HK-2 (cell line): ENCODE measurements around the gene SLC39A13.

Source experiments
- DNase-seq: peaks from one replicate; pipeline ENCODE4 v3.0.0-alpha.2; 2018; ENCODE audit not compliant: unreplicated experiment

The SLC39A13 gene

DNA sequence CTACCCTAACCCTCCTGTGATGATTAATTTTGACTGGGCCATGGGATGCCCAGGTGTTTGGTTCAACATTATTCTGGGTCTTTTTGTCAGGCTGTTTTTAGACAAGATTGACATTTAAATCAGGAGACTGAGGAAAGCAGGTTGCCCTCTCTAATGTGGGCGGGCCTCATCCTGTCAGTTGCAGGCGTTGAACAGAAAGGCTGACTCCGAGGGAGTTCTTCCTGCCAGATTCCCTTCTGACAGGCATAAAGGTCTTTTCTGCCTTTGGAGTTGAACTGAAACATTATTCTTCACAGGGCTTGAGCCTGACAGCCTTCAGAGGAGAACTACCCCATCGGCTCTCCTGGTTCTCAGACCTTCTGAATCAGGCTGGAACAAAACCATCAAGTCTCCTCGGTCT lies 22.1 kb downstream of the SLC39A13 start:
- no peak for DNase-seq

DNA sequence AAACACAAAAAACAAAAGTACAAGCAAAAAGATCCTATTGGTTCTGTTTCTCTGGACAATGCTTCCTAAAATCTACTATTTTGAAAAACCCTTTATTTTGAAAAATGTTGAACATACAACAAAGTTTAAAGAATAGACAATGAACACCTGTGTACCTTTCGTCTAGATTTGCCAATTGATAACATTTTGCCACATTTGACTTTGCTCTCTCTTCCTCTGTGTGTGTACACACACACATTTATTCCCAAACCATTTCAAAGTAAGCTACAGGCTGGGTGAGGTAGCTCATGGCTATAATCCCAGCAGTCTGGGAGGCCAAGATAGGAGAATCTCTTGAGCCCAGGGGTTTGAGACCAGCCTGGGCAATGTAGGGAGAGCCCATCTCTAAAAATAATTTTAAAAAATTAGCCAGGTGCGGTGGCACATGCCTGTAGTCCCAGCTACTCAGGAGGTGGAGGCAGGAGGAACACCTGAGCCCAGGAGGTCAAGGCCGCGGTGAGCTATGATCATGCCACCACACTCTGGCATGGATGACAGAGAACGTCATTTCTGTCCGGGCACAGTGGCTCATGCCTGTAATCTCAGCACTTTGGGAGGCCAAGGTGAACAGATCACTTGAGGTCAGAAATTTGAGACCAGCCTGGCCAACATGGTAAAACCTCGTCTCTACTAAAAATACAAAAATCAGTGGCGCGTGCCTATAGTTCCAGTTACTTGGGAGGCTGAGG lies 23.1 kb downstream of the SLC39A13 start:
- DNase-seq: no peak

DNA sequence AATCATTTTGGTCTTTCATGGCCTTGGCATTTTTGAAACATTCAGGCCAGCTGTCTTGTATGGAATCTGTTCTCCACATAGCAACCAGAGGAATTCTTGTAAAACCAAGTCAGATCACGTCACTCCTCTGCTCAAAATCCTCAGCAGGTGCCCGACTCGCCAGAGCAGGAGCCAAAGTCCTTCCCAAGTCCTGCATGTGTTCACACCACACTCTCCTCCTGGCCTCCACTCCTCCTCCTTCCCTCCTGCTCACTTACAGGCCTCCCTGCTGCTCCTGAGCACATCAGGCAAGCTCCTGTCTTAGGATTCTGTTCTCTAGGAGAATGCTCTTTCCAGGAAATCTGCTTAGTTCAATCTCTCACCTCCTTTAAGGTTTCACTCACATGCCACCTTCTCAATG lies 24.8 kb downstream of the SLC39A13 start:
- DNase-seq: no peak

DNA sequence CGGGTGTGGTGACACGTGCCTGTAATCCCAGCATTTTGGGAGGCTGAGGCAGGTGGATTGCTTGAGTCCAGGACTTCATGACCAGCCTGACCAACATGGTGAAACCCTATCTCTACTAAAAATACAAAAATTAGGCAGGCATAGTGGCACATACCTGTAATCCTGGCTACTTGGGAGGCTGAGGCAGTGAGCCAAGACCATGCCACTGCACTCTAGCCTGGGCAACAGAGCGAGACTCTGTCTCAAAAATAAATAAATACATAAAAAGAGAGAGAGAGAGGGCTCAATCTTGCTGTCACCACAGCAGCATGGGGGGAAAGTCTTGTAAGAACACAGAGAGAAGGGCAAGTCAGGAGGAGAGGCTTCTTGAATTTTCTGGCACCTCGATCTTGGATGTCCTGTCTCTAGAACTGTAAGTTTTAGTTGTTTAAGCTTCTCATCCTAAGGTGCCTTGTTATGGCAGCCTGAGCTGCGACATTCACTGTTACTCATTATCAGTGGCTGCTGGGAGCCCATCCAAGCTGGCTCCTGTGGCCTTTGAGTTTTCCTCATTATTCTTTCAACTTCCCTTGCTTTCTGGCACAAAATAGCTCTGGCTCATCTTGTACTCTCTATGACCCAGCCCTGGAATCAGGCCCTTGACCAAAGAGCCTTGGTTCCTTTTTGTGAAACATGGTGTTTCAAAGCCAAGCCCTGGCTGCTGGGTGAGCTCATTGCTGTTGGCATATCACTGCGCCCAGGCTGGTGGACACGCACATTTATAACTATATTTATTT lies 25.8 kb downstream of the SLC39A13 start:
- no peak for DNase-seq

DNA sequence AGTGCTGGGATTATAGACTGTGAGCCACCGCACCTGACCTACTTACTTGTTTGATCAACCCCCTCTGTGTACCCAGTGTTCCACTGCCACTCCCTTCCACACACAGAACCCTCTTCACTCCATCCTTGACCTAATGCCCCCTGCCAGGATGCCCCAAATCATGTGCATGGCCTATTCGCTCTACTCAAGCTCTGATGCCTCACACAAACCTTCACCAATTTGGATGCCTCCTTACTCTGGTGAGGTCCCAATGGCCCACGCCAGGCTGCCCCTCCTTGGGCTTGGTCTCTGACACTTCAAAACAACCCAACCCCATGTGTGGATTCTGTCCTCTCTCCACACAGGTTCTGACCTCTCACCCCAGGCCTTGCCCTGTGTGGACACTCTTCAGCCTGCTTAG lies 27.3 kb downstream of the SLC39A13 start:
- no peak for DNase-seq

DNA sequence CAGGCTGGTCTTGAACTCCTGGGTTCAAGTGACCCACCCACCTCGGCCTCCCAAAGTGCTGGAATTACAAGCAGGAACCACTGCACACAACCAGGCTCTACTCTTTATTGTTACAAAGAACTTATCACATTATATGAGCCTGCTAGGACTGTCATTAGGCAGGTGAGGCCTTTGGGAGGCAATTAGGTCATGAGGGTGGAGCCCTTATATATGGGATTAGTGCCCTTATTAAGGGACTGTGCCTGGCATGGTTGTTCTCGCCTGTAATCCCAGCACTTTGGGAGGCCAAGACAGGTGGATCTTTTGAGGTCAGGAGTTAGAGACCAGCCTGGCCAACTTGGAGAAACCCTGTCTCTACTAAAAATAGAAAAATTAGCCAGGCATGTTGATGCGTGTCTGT lies 28.3 kb downstream of the SLC39A13 start:
- DNase-seq: no peak

DNA sequence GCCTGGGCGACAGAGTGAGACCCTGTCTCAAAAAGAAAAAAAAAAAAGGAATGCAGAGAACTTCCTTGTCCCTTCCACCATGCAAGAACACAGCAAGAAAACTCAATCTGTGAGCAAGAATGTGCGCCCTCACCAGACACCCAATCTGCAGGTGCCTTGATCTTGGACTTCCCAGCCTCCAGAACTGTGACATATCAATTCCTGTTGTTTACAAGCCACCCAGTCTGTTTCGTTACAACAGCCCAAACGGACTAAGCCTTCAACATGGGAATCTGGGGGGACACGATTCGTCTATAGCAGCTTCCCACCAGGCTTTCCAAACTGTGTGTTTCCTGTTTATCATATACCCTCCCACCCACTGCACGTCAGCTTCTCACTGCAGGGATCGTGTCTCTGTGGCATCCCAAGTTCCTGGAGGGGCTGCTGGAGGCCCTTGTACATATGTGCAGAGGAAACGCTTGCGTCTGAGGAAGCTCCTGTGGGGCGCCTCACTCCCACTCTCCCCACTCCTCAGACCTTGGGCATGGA lies 28.9 kb downstream of the SLC39A13 start:
- DNase-seq: no peak

DNA sequence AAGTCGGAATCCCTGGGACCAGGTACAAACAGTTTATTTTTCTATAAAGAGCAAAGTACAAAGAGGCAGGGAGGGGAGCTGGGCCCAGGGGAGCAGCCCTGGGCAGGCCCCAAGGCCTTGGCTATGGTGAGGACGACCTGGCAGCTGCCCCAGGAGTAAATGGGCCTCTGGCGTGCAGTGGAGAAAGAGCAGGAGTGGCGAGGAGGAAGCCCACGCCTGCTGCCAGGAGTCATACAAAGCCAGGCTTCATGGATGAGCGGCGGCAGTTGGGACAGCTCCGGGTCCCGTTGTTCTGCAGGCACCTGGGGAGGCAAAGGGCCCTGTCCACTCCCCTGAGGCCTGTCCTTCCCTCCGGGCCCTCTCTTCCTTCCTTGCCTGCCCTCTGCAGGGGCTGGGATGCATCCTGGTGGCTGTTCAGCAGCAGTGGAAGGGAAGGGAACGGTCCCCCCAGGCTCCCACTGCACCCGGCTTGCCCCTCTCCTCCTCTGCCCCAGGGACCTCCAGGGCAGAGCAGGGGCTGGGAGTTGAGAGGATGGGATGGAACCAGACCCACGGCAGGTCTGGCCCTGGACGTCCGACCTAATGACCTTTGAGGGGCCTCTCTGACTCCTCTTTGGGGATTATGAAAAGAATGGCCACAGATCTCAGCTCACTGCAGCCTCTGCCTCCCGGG lies 29.5 kb downstream of the SLC39A13 start:
- DNase-seq: no peak

DNA sequence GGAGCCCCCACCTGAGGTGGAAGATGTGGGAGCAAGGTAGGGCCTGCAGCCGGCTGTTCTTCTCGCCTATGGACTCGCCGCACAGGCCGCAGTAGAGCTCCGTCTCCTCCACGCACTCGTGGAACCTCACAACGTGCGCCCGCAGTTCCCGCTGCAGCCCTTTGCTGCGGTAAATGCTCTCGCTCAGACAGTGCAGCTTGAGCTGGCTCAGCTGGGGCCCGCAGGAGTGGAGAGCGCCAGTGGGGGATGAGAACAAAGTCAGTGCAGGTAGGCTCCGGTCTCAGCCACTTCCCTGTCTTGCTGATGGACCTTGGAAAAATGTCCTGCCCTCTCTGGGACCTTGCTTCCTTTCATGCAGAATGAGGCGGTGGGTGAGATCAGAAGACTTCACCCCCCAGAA lies 30.3 kb downstream of the SLC39A13 start:
- DNase-seq: no peak

DNA sequence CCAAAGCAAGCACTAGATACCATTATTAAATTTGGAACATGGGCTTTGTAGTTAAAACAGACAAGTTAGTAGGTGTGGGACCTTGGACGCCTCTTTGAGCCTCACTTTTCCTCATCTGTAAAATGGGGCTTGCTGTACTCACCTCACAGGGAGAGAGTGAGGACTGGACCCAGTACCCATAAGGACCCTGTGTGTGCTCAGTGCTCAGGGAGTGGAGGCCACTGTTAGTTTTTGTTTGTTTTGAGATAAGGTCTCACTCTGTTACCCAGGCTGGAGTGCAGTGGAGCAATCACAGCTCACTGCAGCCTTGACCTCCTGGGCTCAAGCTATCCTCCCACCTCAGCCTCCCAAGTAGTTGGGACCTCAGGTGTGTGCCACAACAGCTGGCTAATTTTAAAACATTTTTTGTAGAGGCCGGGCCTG lies 31.7 kb downstream of the SLC39A13 start:
- DNase-seq: no peak

DNA sequence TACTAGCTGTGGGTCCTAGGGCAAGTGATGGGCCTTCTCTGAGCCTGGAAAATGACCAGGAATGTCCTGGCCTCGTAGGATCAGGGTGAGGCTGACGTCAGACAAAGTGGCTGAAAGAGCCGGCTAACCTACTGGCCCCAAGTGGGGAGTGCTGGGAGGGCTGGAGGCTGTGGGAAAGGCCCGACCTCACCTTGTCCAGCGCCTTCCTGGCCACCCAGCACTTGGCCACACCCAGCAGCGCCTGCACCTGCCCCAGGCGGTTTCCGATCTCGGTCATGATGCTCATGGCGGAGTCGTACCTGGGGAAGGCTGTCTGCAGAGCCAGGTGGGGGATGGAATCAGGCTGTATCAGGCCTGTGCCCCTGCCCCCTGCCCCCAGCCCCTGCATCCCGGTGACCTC lies 33.0 kb downstream of the SLC39A13 start:
- no peak for DNase-seq

DNA sequence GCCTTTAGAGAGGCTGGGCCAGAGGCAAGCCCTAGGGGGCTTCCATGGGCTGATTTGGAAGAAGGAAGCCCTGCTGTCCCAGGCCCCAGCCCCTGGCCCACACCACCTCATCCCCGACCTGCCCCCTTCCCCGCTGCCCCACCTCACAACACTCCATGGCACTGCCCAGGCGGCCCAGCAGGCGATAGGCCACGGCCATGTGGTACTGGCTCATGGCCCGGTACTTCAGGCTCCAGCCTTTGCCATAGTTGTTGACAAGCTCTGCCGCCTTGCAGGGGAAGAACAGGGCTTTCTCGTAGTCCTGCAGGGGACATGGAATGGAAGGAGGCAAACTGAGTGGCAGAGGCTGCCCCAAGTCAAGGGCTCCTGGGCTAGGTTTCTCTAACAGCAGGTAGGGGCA lies 34.1 kb downstream of the SLC39A13 start:
- no peak for DNase-seq

DNA sequence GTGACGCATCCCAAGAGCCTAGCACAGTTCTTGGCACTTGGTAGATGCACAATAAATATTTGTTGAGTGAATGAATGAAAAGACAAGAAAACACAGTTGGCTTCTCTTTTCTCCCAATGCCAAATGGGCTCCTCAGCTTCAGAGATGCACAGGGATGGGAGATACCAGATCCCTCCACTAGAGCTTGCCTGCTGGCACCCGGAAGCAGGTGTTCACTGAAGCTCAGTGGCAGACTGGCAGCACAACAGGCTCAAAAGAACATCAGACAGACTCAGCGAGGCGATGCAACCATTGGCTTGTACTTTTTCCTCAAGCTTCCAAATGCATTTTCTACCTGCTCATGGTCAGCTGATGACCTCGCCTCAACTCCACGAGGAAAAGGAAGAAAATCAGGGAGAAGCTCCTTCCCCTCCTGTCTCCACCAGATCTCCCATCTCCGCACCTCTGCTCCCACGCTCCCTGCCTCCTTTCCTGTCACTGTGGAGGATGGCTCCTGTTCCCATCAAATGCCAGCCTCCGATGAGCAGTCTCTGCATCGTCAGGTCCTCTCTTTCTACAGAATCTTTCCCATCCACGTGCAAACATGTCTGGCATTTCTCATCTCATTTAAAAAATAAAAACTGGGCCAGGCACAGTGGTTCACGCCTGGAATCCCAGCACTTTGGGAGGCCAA lies 34.8 kb downstream of the SLC39A13 start:
- no peak for DNase-seq

DNA sequence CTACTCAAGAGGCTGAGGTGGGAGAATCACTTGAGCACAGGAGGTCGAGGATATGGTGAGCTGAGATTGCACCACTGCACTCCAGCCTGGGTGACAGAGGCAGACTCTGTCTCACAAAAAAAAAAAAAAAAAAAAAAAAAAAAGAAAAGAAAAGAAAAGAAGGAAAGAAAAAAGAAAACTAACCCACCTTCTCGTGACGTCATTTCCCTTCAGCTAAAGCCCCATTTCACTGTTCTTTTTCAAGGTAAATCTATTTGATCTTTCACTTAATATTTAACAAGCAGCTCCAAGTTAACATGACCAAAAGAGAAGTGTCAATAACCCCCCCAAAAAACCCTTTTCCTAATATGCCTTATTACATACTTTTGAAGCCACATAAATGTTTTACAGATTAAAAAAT lies 35.4 kb downstream of the SLC39A13 start:
- no peak for DNase-seq

DNA sequence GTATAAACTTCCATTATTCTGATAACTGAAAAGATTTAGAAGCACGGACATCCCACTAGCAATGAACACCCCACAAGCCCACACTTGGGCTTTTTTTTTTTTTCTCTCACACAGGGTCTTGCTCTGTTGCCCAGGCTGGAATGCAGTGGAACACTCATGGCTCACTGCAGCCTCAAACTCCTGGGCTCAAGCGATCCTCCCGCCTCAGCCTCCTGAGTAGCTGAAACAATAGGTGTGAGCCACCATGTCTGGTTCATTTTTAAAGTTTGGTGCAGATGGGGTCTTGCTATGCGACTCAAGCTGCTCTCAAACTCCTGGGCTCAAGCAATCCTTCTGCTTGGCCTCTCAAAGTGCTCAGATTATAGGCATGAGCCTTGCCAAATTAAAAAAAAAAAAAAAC lies 37.5 kb downstream of the SLC39A13 start:
- no peak for DNase-seq

DNA sequence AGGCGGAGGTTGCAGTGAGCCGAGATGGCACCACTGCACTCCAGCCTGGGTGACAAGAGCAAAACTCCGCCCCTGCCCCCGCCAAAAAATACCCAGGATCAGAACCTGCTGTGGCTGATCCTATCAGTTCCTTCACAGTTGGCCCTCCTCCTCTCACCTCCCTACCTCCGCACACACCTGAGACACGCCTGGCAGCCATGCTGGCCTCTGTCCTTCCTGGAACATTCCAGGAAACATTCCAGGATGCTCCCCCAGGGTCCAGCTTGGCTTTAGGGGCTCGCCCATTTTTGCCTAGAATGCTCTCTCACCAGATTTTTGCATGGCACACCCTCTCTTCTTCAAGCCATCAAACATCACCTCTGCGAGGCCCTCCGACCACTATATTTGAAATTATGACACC lies 38.4 kb downstream of the SLC39A13 start:
- DNase-seq: no peak

DNA sequence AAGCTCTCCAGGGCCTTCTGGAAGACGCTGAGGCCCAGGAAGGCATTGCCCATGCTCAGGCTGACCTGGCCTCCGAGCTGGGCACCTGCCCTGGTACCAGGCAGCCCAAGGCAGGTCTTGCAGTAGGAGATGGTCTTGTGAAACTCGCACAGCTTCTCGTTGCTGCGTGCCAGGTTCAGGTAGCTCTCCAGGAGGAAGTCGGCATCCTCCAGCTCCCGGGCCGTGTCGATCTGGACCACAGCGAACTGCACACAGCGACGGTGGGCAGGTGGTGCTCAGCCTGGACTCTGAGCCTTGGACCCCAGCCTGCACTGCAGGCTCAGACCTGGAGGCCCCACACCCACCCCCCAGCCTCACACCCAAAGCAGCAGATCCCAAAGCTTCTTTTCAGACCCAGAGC lies 39.5 kb downstream of the SLC39A13 start:
- DNase-seq: no peak

DNA sequence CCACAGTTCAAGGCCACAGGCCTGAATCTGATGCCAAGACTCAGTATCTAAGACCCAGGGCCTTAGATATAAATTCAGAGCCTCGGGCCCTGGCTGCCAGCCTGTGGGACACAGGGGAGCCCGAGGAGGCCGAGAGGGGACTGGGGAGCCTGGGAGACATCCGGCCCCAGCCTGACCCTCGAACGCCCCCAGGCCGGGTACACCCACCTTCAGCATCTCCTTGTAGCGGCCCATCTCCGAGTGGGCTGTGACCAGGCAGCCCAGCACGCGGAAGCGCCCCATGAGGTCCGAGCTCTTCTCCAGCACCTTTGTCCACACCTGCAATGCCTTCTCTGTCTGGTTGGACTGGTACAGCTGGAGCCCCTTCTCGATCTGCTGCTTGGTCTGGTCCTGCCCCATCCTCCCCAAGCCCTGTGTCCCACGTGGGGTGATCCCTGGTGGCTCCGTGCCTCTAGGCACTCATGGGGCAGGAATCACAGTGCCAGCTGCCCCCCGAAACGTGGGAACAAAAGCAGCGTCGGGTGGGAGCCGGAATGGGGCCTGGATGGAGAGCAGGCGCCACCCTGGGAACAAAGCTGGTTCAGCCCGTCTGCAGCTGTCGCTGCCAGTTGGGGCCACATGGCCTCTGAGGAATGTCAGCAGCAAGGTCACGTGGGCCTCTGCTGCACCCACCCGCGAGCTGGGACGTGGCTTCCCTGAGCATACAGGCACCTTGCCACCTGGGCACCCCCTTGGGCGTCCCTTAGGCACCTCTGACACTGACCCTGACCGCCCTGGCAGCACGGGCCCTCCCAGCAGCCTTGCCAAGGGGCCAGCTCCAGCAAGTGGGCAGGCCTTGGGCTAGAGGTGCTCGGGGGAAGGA lies 40.4 kb downstream of the SLC39A13 start, which contains the start of gene RAPSN:
RAPSN (minus strand) TSS at position 571 of the 862 bp plus-strand sequence; CDS start at position 399, 172 bp downstream.
- DNase-seq: no peak

DNA sequence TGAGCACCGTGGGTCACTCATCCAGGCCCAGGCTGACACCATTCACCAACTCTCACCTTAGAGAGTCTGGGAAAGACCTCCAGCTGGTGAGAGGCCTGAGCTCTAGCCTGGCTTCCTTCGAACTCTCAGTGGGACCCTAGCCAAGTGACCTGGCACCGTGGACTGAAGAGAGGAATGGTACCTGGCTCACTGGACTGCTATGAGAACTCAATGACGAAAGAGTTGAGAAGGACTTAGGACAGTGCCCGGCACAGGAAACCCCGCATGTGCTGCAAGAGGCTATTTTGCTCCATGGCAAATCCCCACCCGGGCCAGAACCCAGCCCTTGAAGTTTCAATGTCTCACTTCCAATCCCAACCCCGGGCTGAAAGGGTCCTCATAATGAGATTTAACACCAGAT lies 41.2 kb downstream of the SLC39A13 start:
- DNase-seq: no peak

DNA sequence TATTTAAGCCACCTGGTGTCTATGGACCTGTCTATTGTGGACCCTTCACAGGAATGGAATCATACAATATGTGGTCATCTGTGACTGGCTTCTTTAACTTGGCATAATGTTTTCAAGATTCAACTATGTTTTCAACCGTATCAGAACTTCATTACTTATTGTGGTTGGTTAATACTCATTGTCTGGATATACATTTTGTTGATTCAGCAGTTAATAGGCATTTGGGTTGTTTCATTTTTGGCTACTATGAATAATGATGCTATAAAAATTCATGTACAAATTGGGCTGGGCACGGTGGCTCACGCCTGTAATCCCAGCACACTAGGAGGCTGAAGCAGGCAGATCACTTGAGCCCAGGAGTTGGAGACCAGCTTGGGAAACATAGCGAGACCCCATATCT lies 43.0 kb downstream of the SLC39A13 start:
- no peak for DNase-seq

DNA sequence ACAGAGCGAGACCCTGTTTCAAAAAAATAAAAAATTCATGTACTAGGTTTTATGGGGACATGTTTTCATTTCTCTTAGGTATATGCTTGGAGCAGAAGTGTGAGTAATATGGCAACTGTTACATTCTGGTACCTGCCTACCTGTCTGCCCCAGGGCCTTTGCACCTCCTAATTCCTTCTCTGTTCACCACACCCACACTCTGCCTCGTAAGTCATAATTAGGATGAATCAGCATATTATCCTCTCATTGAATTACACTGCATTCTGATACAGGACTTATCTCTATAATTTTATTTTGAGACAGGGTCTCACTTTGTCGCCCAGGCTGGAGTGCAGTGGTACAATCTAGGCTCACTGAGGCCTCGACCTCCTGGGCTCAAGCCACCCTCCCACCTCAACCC lies 43.6 kb downstream of the SLC39A13 start:
- no peak for DNase-seq
